Erythroblast (primary cell): ENCODE data around the gene G0S2.
"Not testable (repeated sequence)": the region's sequence is repeated elsewhere in the genome, so short reads cannot be mapped to it uniquely, and the experiment has no call there.

Experiments used
- DNase-seq, 2 experiments: peaks; one replicate each; lab custom pipeline; 2025; lab: John Stamatoyannopoulos, UW
- GATA1 ChIP-seq: IDR thresholded peaks from 2 replicates; pipeline ENCODE4 v1.6.1; 2011; ENCODE audit warnings: low read depth, mild to moderate bottlenecking, control low read depth, low read length, moderate library complexity
- POLR2A ChIP-seq: IDR thresholded peaks from 2 replicates; pipeline ENCODE4 v1.6.1; 2011; ENCODE audit warnings: mild to moderate bottlenecking, low read length

Gene G0S2

GRCh38 chr1:209675565-209676154 lies 448 bp downstream of the G0S2 start:
- TF ChIP-seq POLR2A = no peak
- no peak for TF ChIP-seq GATA1
- peak; percentile 57 to 64 for DNase-seq

- no peak for DNase-seq
- no peak for TF ChIP-seq GATA1
- TF ChIP-seq POLR2A = no peak
Observed at GRCh38 chr1:209678981-209679539, 3.8 kb downstream of the G0S2 start.

- no peak for DNase-seq
- TF ChIP-seq GATA1 = no peak
- no peak for TF ChIP-seq POLR2A
Observed at GRCh38 chr1:209685821-209686220, 10.6 kb downstream of the G0S2 start.

GRCh38 chr1:209686322-209686721 lies 11.1 kb downstream of the G0S2 start:
- TF ChIP-seq GATA1 = no peak
- TF ChIP-seq POLR2A = no peak
- peak; percentile 51 to 67 for DNase-seq

- peak; percentile 70 to 79 for DNase-seq
- TF ChIP-seq GATA1 = no peak
- no peak for TF ChIP-seq POLR2A
Observed at GRCh38 chr1:209688746-209689234, 13.6 kb downstream of the G0S2 start.

- peak; percentile 64 to 72 for DNase-seq
- TF ChIP-seq POLR2A (no peak), GATA1 (no peak)
Observed at GRCh38 chr1:209689477-209689876, 14.3 kb downstream of the G0S2 start.

- no peak for TF ChIP-seq GATA1
- TF ChIP-seq POLR2A = no peak
Observed at GRCh38 chr1:209691237-209691636, 16.0 kb downstream of the G0S2 start.

GRCh38 chr1:209692296-209692695 lies 17.1 kb downstream of the G0S2 start:
- DNase-seq = no peak

More at GRCh38 chr1:209691237-209691636, 16.0 kb downstream of the G0S2 start:
- DNase-seq = no peak

GRCh38 chr1:209692745-209693504 lies 17.7 kb downstream of the G0S2 start:
- TF ChIP-seq POLR2A = no peak
- no peak for TF ChIP-seq GATA1
- DNase-seq = peak; percentile 71 to 87

More at GRCh38 chr1:209692296-209692695, 17.1 kb downstream of the G0S2 start:
- TF ChIP-seq GATA1 = no peak
- TF ChIP-seq POLR2A = no peak

- no peak for DNase-seq
- TF ChIP-seq POLR2A (no peak), GATA1 (no peak)
Observed at GRCh38 chr1:209696673-209697072, 21.5 kb downstream of the G0S2 start.

GRCh38 chr1:209697126-209697525 lies 21.9 kb downstream of the G0S2 start:
- TF ChIP-seq POLR2A (no peak), GATA1 (no peak)
- no peak for DNase-seq

- DNase-seq = not testable (repeated sequence)
Observed at GRCh38 chr1:209700686-209701085, 25.5 kb downstream of the G0S2 start.

GRCh38 chr1:209702832-209703231 lies 27.6 kb downstream of the G0S2 start:
- TF ChIP-seq GATA1 = no peak
- no peak for TF ChIP-seq POLR2A

More at GRCh38 chr1:209702832-209703231, 27.6 kb downstream of the G0S2 start:
- DNase-seq = no peak
